ENCODE measurements around the gene POLD2. TPM values are rescaled to one million over a fixed set of nuclear protein-coding genes. Genes with fewer than 3 reads are reported as not detected.

The POLD2 gene
- total RNA-seq, 1 experiment from 2014 or later: 131 TPM

DNA sequence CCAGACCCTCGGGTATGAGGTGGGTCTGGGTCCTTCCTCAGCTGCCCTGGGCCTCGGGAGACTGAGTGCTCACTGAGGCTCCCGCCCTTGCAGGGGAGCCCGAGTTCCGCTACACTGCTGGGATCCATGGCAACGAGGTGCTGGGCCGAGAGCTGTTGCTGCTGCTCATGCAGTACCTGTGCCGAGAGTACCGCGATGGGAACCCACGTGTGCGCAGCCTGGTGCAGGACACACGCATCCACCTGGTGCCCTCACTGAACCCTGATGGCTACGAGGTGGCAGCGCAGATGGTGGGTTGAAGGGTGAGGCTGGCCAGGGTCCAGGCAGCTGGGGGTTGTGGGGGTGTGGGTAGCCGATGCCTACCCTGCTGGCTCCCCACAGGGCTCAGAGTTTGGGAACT, 11.6 kb downstream of the POLD2 start:
- no peak overlapping the region for H2AFZ ChIP-seq (ENCODE audit: low read length)
- Mint-ChIP-seq H3K27me3 (ENCODE audit: low read depth) (no peaks in the 10 kb centered on the region; the same call in 1 of the 2 replicates), H3K4me1 (0 out of 4 replicates have a peak, but pooled peaks cover 0 to 4% of the 10 kb centered on the region in 2 experiments), H3K9me3 (no peaks in the 10 kb centered on the region), H3K27ac (no peak overlapping the region), H3K4me3 (no peak overlapping the region; a peak in 2 of 5 replicates), H3K36me3 (ENCODE audit: insufficient read depth in 1 of 3, low read depth in 3 of 3) (peaks cover 11 to 49% (median 47%) of the 10 kb centered on the region in 3 experiments; a peak in 6 of 7 replicates)
- H3K9me3 ChIP-seq (ENCODE audit: control insufficient read depth, low read depth, low read length): no peaks in the 10 kb centered on the region
- H3K56ac ChIP-seq (ENCODE audit: insufficient read length, low read depth, low read length): no peak overlapping the region
- H4K8ac ChIP-seq (replicated peaks; ENCODE audit: insufficient read length, low read depth, low read length): no peak overlapping the region
- H3K14ac ChIP-seq (ENCODE audit: insufficient read depth, low read length): no peak overlapping the region
- H4K20me1 ChIP-seq (ENCODE audit: control insufficient read depth, insufficient read depth, insufficient read length): no peaks in the 10 kb centered on the region
- no peak for TF ChIP-seq CTCF (conservative IDR thresholded peaks at IDR 0.05)
- H3K23me2 ChIP-seq (ENCODE audit: insufficient read length, low read depth, low read length, poor library complexity, severe bottlenecking): no peaks in the 10 kb centered on the region
- H2BK20ac ChIP-seq (ENCODE audit: low read depth, low read length, poor library complexity, severe bottlenecking): no peak overlapping the region
- no peak overlapping the region for H2BK5ac ChIP-seq (ENCODE audit: insufficient read length, low read length)
- WGBS (ENCODE audit: extremely low coverage, insufficient read length, low lambda C conversion rate): no CpG with 5 or more reads among the region's 16 CpGs
- no peak overlapping the region for H2BK15ac ChIP-seq (ENCODE audit: low read depth, low read length)
- no peak for DNase-seq
- H3K27ac ChIP-seq (ENCODE audit: insufficient read length, low read depth, low read length): no peak overlapping the region
- no peak overlapping the region for H3K9ac ChIP-seq (ENCODE audit: extremely low read depth, insufficient read length, low read length)
- H2BK120ac ChIP-seq (ENCODE audit: low read depth, low read length, poor library complexity, severe bottlenecking): no peak overlapping the region
- no peak overlapping the region for H3K23ac ChIP-seq (ENCODE audit: insufficient read length, low read depth, low read length)
- no peak overlapping the region for H4K91ac ChIP-seq (ENCODE audit: insufficient read length, low read depth, low read length)
- no peak overlapping the region for H3K4ac ChIP-seq (ENCODE audit: low read depth, low read length)
- H3K27me3 ChIP-seq (ENCODE audit: insufficient read depth, low read length): no peaks in the 10 kb centered on the region
- no peak overlapping the region for H2AK5ac ChIP-seq (ENCODE audit: insufficient read length, low read length)
- no peak overlapping the region for H3K4me2 ChIP-seq (ENCODE audit: insufficient read depth, insufficient read length, low read length)
- H3K79me1 ChIP-seq (ENCODE audit: insufficient read depth, low read depth, low read length, poor library complexity, severe bottlenecking): no peaks in the 10 kb centered on the region
- no peak overlapping the region for H3T11ph ChIP-seq (ENCODE audit: low read length)
- H4K5ac ChIP-seq (ENCODE audit: insufficient read length, low read depth, low read length): no peak overlapping the region
- no peak overlapping the region for H2BK12ac ChIP-seq (ENCODE audit: insufficient read length, low read depth, low read length)
- H3K4me1 ChIP-seq (ENCODE audit: insufficient read depth, low read length): no peaks in the 10 kb centered on the region
- no peak overlapping the region for H3K18ac ChIP-seq (ENCODE audit: insufficient read length, low read depth, low read length)
- H3K79me2 ChIP-seq (ENCODE audit: insufficient read depth, low read length): no peaks in the 10 kb centered on the region
